Measurements from ENCODE around the gene TRIM5.

DNA sequence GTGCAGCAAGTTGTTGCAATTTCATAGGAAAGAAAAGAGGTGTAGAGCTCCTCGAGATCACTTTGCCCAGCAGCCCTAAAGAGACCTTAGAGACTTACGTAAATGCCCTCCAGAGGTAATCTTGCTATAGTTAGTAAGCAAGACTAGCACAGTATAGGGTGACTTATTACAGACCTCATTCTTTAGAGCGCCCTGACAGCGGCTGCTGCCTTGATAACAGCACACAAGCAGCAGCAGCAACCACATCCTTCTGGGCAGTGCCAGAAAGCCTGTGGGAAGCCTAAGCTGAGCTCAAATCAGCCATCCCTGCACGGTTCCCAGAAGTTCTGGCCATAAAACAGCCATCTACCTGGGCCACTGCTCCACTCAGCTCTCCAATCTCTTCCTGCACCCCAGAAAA is 28.8 kb upstream of the TRIM5 start:
- TF ChIP-seq, protein P1, sequence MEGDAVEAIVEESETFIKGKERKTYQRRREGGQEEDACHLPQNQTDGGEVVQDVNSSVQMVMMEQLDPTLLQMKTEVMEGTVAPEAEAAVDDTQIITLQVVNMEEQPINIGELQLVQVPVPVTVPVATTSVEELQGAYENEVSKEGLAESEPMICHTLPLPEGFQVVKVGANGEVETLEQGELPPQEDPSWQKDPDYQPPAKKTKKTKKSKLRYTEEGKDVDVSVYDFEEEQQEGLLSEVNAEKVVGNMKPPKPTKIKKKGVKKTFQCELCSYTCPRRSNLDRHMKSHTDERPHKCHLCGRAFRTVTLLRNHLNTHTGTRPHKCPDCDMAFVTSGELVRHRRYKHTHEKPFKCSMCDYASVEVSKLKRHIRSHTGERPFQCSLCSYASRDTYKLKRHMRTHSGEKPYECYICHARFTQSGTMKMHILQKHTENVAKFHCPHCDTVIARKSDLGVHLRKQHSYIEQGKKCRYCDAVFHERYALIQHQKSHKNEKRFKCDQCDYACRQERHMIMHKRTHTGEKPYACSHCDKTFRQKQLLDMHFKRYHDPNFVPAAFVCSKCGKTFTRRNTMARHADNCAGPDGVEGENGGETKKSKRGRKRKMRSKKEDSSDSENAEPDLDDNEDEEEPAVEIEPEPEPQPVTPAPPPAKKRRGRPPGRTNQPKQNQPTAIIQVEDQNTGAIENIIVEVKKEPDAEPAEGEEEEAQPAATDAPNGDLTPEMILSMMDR (IDR thresholded peaks at IDR 0.05), result no peak
- TF ChIP-seq ZFX (IDR thresholded peaks at IDR 0.05; ENCODE audit: borderline replicate concordance), result no peak

Measured in 22Rv1 (cell line).